HG02884 (cell line): ENCODE measurements around the gene CDK16.
A peak's percentile ranks its signal among the peaks of the same experiment; 100 is the strongest.

Source experiments
- ATAC-seq: cut with Tn5 transposase; IDR thresholded peaks from one replicate; pipeline ENCODE4 v1.9.1; 2021; ENCODE audit warnings: mild to moderate bottlenecking, moderate library complexity; ENCODE audit not compliant: unreplicated experiment

The CDK16 gene

GRCh38 chrX:47185241-47185640, 33.2 kb upstream of the CDK16 start:
- ATAC-seq, result no peak

GRCh38 chrX:47186096-47186740, 32.3 kb upstream of the CDK16 start:
- ATAC-seq, result no peak

- ATAC-seq, result no peak
These were observed 31.3 kb upstream of the CDK16 start for GRCh38 chrX:47187106-47187677.

- no peak for ATAC-seq
These were observed 28.6 kb upstream of the CDK16 start for GRCh38 chrX:47189906-47190305.

- ATAC-seq, result peak; percentile 72
These were observed 27.8 kb upstream of the CDK16 start for GRCh38 chrX:47190445-47191269.

GRCh38 chrX:47191331-47191730, 27.1 kb upstream of the CDK16 start:
- no peak for ATAC-seq

- ATAC-seq, result no peak
These were observed 26.6 kb upstream of the CDK16 start for GRCh38 chrX:47191806-47192401.

- no peak for ATAC-seq
These were observed 24.8 kb upstream of the CDK16 start, which contains the start of gene UBA1 for GRCh38 chrX:47193475-47194193. Gene UBA1 (plus strand): TSS chrX:47193829. CDS start chrX:47198803, 4,974 bp downstream.

GRCh38 chrX:47194194-47194787, 24.2 kb upstream of the CDK16 start:
- ATAC-seq, result no peak

GRCh38 chrX:47196098-47196497, 22.4 kb upstream of the CDK16 start:
- ATAC-seq, result no peak

GRCh38 chrX:47197526-47197925, 21.0 kb upstream of the CDK16 start:
- ATAC-seq, result no peak

GRCh38 chrX:47198026-47198686, 20.3 kb upstream of the CDK16 start:
- no peak for ATAC-seq

GRCh38 chrX:47198687-47199080, 19.8 kb upstream of the CDK16 start:
- no peak for ATAC-seq

- ATAC-seq, result no peak
These were observed 19.2 kb upstream of the CDK16 start for GRCh38 chrX:47199286-47199685.

- no peak for ATAC-seq
These were observed 17.9 kb upstream of the CDK16 start for GRCh38 chrX:47200385-47201150.

- ATAC-seq, result no peak
These were observed 17.0 kb upstream of the CDK16 start for GRCh38 chrX:47201345-47201944.

- ATAC-seq, result no peak
These were observed 16.2 kb upstream of the CDK16 start for GRCh38 chrX:47202316-47202715.

GRCh38 chrX:47202877-47203276, 15.6 kb upstream of the CDK16 start:
- ATAC-seq, result no peak

GRCh38 chrX:47204970-47205369, 13.5 kb upstream of the CDK16 start:
- ATAC-seq, result no peak
